Measurements from ENCODE around the gene GABPA. TPM values are rescaled to one million over a fixed set of nuclear protein-coding genes. Genes with fewer than 3 reads are reported as not detected.
"Not testable (repeated sequence)": the region's sequence is repeated elsewhere in the genome, so short reads cannot be mapped to it uniquely, and the experiment has no call there.

GABPA gene
- polyA plus RNA-seq, 4 donors, result 40.7 to 49.3 (median 46.8) TPM

DNA sequence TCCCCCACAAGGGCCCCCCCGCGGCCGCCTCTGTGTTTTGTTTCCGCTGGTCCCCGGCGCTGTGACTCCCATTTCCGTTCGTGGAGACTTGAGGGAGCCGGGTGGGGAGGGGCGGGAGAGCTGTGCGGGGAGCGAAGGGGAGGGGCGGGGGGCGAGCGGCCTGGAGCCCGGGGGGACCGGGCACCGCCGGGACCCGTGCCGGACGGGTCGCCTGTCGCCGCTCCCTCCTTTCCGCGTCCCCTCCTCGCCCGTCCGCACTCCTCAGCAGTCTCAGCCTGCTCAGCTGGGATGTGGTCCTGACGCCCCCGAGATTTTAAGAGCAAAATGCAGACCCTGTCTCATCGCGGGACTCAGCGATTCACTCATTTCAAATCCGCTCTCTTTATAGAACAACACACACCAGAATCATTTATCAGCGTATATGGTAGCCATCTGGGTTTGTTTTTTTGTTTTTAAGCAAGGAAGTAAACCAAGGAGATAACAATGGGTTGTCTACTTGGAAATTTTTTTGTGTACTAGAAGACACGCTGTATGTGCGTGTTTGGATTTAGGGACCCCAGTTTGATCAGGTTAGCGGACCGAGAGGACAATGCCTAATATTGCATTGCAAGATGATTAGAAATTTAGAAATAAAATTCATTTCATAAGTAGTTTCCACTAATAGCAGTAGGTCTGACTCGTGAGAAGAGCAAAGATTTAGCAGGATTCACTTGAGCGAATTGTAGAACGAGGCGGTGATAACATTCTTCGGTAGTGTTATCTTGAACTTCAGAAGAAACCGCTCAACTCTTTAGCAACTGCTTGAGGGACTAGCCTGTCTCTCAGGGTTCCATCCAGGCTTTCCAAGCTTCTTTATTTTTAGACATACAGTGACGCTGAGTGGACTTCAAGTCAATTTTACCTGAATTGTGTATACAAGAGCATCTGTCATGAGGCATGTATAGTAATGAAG lies 1.1 kb downstream of the GABPA start:
- DNase-seq (ENCODE audit: low read depth in 4 of 4, low spot score in 2 of 4), result peak; percentile 41 to 80 (median 74)

DNA sequence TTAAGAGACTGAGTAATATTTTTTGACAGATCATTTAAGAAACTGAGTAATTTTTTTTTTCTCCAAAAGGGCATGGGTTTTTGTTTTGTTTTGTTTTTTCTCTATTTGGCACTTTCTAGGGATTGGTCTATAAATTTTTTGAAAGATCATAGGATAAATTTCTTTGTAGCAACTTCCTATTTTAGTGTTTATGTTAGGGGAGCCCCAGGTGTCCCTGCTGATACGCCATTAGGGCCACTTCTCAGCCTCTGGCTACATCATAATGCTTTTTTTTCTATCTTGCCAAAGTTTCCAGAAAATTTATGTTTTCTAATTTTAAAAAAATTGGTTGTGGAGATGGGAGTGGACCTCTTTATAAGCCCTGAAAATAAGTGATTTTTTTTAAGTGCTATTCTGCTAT lies 2.6 kb downstream of the GABPA start:
- no peak for DNase-seq (ENCODE audit: low read depth in 4 of 4, low spot score in 2 of 4)

DNA sequence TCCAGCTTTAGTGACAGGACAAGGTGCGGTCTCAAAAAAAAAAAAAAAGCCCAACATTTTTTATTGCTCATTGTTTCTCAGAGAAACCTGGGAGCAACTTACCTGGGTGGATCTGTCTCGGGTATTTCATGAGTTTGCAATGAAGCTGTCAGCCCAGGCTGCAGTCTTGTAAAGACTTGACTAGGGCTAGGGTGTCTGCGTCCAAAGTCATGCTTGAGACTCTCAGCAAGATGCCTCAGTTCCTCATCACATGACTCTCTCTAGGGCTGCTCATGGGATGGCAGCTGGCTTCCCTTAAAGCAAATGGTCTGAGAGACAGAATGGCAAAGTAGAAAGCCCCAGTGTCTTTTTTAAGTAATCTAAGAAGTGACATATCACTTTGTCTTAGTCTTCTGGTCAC lies 8.1 kb downstream of the GABPA start:
- no peak for DNase-seq (ENCODE audit: low read depth in 4 of 4, low spot score in 2 of 4)

DNA sequence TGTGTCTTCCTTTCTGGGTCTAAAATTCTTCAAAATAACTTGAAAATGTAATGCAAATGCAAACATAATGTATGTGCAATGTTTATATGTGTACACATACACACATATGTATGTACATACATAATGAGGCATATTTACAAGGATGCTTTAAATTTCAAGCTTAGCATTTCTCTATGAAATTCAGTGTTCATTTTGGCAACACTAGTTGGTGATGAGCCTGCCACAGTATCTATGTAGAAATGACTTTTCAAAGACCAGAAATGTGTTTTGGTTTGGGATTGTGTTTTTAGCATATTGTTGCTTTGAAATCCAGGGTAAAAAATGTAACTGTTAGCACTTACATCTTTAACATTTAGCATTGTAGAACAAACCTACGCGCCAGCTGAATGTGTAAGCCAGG lies 10.1 kb downstream of the GABPA start:
- no peak for DNase-seq (ENCODE audit: low read depth in 4 of 4, low spot score in 2 of 4)

DNA sequence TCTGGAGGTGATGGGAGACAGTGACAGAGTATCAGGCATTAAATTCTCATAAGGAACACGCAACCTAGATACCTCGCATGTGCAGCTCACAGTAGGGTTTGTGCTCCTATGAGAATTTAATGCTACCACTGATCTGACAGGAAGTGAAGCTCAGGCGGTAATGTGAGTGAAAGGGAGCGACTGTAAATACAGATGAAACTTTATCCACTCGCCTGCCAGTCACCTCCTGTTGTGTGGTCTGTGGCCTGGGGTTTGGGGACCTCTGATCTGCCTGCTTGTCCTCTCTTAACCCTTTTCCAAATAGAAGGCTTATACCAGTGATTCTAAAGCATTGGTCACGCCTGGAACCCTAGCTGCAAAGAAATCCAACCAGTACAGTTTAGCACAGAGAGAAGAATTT lies 15.3 kb downstream of the GABPA start:
- DNase-seq (ENCODE audit: low read depth in 4 of 4, low spot score in 2 of 4), result no peak

DNA sequence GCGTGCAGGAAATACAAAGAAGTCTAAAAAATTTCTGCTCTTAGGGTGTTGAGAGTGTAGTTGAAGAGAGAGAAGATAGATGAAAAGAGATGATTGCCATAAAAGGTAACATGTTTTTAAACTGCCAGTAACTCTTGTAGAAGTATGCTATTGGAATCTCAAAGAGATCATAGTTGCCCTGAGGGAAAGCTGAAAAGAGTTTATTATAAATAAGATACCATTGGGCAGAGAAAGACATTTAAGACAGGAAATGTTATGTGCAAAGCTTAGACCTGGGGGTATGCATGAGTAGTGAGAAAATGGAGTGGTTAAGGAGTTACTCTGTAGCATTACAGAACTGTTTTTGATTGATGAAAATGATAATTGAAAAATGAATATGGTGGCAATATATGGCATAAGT lies 17.6 kb downstream of the GABPA start:
- DNase-seq (ENCODE audit: low read depth in 4 of 4, low spot score in 2 of 4), result no peak

DNA sequence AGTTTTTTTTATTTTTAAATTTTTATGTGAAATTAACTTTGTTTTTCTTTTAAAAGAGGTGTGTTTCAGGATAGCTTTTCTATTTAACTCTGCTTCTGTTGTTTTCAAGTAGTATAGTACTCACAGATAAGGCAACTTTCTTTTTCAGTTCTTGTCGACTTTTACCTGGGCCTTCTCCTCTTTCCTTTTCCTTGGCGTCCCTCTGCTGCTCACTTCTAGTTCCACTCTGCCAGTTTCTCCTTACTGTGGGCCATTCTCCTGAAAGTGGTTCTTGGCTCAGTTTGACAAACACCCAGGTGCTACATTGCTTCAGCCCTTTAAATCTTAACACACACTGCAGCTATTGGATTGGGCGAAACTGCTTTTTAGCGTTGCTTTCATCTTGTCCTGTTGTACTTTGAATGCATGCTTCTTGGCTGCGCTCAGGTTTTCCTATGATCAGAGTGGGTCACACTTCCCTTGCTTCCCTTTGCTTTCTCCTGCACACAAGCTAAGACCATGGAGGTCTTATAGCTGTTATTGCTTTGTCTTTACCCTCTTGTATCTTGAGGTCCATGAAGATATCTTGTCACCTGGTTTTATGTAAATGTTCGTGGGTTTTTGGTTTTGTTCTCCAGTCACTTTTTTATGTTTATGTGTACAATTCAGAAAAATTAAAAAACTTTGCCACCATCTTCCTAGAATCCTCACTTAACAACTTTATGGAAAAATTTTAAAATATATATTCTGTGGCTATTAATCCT lies 21.6 kb downstream of the GABPA start:
- no peak for DNase-seq (ENCODE audit: low read depth in 4 of 4, low spot score in 2 of 4)

DNA sequence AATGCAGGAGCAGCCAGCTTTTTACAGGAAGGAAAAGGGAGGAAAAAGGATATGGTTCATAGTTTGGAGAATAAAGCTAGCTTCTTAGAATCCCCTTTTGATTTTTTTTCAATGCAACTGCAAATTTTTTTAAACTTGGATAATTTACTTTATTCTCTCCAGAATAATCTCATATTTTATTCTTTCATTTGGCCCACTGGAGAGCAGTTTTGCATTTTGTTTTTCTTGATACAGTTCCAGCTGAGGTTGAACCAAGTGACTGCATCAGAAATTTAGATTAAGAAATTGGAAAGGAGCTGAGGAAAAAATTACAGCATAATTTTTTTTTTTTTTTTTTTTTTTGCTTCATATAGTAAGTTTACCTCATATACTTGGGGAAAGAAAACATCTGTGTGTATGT lies 22.8 kb downstream of the GABPA start:
- no peak for DNase-seq (ENCODE audit: low read depth in 4 of 4, low spot score in 2 of 4)

DNA sequence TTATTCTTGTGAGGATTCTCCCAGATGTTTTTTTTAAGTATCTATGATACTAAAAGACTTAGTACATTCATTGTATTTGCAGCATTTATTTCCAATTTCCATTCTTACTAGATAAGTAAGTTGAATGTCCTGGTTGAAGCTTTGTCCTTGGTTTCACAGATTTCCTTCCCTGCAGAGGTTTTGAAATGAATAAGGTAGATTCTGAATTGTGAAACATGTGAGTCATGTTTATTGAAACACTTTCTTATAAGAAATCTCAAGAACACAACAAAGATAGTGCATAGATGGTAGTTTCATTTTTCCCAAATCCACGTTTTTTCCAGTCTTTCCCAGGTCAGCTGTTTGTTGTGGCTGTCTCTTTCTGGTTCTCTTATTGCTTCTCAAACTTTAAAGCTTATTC lies 24.8 kb downstream of the GABPA start:
- no peak for DNase-seq (ENCODE audit: low read depth in 4 of 4, low spot score in 2 of 4)

DNA sequence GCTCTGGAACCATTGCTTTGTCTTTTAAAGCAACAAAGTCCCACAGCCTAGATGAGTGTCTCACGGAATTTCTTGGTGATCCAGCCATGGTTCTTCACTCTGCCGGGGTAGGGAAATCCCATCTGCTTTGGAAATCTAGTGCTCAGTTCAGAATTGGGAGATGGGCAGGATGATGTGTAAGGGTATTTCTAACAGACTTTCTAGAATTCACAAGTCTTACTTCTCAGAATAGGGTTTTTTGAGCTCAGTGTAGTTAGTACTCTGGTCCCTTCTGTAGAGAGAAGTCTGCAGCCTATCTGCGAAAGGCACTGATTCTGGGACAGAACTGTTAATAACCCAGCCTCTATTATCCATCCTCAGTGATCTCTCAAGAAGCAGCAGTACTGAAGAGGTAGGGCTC lies 25.3 kb downstream of the GABPA start:
- no peak for DNase-seq (ENCODE audit: low read depth in 4 of 4, low spot score in 2 of 4)

DNA sequence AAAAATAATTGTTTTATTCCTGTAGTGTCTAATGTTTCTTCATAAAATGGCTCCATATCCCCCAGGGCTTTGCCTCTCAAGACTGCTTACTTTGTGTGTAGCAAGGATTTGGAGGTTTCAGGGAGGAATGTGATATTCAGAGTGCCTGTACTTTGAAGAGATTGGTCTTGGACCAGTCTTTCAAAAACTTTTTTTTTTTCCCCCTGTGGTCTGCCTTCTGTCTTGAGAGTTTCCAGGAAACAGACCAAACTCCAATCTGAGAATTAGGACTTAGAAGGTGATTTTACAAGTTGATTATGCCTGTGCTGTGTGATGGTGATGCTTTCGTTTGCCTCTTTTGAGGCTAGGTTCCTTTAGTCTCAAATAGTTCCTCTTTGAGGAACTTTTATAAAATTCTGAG lies 25.9 kb downstream of the GABPA start:
- no peak for DNase-seq (ENCODE audit: low read depth in 4 of 4, low spot score in 2 of 4)

DNA sequence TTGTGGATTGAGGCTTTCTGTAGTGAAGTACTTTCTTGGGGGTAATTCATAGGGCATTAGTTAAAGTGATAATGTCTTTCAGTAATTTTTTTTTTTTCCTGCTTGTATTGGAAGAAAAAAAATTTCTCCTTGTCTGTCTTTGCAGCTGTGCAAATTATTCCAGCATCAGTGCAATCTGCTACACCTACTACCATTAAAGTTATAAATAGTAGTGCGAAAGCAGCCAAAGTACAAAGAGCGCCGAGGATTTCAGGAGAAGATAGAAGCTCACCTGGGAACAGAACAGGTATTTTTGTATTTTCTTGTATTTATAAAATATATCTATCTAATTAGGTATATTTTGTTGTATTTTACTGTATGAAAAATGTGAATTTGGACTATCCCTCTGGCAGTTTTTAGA lies 29.3 kb downstream of the GABPA start:
- no peak for DNase-seq (ENCODE audit: low read depth in 4 of 4, low spot score in 2 of 4)

DNA sequence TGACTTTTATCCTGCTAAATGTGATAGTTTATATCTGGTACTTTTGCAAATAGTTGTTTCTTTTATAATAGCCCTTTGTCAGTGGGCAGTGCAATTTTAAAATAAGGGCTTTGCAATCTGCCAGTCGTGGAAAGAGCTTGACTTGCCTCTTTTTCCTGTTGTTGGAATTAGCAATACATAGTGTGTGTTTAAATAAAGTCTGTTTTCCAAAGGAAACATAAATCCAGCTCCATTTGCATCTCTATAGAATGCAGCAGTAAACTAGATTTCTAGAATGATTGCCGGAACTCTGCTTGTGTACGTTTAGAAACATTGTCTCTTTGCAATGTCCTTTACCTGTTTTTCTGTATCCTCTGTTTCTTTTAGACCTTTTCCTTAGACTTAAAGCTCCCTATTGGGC lies 33.1 kb downstream of the GABPA start:
- no peak for DNase-seq (ENCODE audit: low read depth in 4 of 4, low spot score in 2 of 4)

DNA sequence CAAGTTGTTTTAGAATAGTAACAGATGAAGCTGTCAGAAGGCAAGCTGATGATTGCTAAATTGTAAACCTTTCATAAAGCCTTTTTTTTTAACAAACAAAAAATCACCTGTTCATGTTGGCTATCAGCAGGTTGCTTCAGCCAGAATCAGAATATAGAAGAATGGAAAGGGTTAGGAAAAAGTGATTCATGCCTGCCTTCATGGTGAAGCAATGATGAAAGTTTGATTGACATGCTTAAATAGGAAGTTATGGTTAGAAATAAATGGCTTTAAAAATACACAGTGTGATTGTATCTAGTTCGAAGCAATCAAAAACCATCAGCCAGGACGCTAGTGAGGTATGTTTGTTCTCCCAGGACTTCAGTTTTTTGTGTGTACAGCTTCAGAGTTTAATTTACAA lies 37.9 kb downstream of the GABPA start:
- DNase-seq (ENCODE audit: low read depth in 4 of 4, low spot score in 2 of 4), result no peak

DNA sequence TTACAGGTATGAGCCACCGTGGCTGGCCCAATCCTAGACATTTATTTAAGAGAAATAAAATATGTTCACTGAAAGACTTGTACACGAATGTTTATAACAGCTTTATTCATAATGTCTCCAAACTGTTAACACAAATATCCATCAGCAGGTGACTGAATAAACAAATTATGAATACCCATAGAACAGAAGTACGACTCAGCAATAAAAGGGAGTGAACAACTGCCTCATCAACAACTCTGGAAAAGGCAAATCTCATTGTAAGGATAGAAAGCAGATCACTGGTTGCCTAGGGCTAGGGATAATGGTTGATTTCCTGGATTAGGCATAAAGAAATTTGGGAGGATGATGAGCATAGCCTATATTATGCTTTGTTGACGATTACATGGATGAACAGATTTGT lies 41.7 kb downstream of the GABPA start:
- no peak for DNase-seq (ENCODE audit: low read depth in 4 of 4, low spot score in 2 of 4)

DNA sequence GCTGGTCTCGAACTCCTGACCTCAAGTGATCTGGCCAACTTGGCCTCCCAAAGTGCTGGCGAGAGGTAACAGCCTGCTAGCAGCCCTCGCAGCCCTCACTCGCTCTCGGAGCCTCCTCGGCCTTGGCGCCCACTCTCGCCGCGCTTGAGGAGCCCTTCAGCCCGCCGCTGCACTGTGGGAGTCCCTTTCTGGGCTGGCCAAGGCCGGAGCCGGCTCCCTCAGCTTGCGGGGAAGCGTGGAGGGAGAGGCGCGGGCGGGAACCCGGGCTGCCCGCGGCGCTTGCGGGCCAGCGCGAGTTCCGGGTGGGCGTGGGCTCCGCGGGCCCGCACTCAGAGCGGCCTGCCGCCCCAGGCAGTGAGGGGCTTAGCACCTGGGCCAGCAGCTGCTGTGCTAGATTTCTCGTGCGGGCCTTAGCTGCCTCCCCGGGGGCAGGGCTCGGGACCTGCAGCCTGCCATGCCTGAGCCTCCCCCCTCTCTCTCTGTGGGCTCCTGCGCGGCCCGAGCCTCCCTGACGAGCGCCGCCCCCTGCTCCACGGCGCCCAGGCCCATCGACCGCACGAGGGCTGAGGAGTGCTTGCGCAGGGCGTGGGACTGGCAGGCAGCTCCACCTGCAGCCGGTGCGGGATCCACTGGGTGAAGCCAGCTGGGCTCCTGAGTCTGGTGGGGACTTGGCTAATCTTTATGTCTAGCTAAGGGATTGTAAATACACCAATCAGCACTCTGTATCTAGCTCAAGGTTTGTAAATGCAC lies 43.5 kb downstream of the GABPA start:
- not testable (repeated sequence) for DNase-seq (ENCODE audit: low read depth in 4 of 4, low spot score in 2 of 4)

DNA sequence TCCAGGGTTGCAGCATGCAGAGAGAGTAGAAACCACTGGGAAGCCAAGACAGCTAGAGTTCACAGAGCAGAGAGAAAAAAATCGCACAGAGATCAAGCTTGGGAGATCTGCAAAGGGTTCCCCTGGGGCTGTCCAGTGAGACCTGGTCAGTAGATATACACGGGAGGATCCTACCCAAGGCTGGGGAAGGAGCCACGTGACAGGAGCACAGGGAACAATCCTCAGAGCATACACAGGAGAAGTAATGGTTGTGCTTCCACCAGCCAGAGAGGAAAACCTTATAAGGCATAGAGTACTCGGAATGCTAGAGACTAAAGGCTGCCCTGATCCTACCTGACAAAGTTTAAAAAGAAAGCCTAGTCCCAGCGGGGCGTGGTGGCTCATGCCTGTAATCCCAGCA lies 53.9 kb downstream of the GABPA start:
- no peak for DNase-seq (ENCODE audit: low read depth in 4 of 4, low spot score in 2 of 4)

DNA sequence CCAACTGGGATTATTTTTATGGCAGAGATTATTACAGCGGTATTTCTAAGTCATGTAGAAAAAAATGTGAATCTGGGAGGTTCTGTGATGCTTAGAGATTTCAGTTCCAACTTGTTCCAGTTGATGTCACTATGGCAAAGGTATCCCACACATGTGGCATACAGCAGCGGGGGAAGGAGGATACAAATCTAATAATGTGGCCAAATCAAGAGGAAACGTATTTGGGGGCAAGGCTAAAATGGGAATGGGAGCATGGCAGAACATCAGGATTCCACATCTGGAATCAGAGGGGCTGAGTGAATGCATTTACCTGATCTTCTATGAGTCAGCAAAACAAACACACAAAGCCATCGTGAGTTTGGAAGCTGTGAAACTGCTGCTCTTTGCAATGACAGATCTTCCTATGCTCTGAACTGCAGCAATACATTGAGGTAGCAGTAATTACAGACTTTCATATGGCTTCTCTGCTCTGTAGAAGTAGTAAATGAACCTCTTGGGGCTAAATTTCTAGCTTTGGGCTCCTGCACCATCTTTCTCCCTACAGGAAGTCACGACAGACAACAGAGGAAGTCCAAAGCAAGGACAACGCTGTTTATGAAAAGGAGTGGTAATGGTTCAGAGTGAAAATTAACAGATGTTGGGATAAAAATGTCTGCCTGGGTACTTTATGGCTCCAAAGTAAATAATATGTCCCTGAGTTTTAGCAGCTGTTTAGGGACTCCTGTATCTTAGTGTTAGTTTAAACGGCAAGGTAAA lies 55.5 kb downstream of the GABPA start:
- DNase-seq (ENCODE audit: low read depth in 4 of 4, low spot score in 2 of 4), result peak; percentile 39 to 80 (median 68)

DNA sequence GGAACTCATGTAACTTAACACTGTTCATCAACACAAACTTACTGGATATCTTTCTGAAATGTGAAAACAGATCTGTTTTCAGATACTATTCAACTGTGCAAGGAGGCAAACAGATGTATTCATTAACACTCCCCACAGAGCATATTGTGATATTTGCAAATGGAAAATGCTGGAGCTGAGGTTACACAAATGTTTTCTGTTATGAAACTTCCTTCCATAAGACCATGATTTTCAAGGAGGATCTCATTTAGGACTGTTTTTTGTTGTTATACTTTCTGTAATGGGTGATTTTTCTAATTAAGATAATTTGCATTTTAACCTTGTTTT lies 56.1 kb downstream of the GABPA start:
- no peak for DNase-seq (ENCODE audit: low read depth in 4 of 4, low spot score in 2 of 4)

DNA sequence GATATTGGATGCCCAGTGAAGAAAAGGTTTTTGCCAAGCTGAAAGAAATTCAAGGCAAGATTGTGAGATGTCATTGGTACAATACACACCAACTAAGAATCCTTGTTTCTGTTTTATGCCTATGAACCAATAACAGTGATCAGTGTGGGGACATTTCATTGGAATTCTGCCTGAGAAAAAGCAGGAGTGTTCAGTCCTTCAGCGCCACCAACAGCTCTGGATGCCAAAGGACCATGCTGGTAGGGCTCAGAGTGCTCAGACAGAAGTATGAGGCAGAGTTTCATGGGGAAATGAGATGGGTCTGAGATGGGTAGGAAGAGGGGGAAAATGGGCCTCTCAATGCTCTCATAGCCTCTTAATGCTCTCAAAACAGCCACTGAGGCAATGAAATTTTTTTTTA lies 56.5 kb downstream of the GABPA start:
- DNase-seq (ENCODE audit: low read depth in 4 of 4, low spot score in 2 of 4), result no peak

Measured in left renal cortex interstitium (tissue), 4 donors.